Astrocyte of the cerebellum (primary cell): ENCODE measurements around the gene MINDY1.

Source experiments
- DNase-seq: peaks from one replicate; pipeline ENCODE4 v3.0.0-alpha.2; 2011; ENCODE audit warnings: low read depth
- H3K4me3 ChIP-seq: 2 replicates; pipeline ENCODE4 v1.5.1; 2011; ENCODE audit warnings: mild to moderate bottlenecking, low read depth, low read length, moderate library complexity
- CTCF ChIP-seq: IDR thresholded peaks from 2 replicates; pipeline ENCODE4 v1.5.1; 2012; ENCODE audit warnings: low read length, low read depth, moderate library complexity, mild to moderate bottlenecking; ENCODE audit errors: missing control alignments
- in situ Hi-C: cut with HindIII; loops from 2 replicates; pipeline ENCODE4 v1.10.0; 2017; ENCODE audit warnings: low sequenced_read_pairs

The MINDY1 gene

GRCh38 chr1:150971583-150972416, 34.9 kb downstream of the MINDY1 start:
- in situ Hi-C loops: no loop called here
- no peak for TF ChIP-seq CTCF
- H3K4me3 ChIP-seq: peak overlapping the region; percentile 80
- DNase-seq: no peak

- peak overlapping the region; percentile 80 for H3K4me3 ChIP-seq
- TF ChIP-seq CTCF: no peak
- no peak for DNase-seq
- in situ Hi-C loops: no loop called here
Observed at GRCh38 chr1:150970808-150971582, 35.7 kb downstream of the MINDY1 start.

- DNase-seq: no peak
- TF ChIP-seq CTCF: no peak
- no peak overlapping the region for H3K4me3 ChIP-seq
- in situ Hi-C loops: no loop called here
Observed at GRCh38 chr1:150969626-150970025, 37.1 kb downstream of the MINDY1 start.

GRCh38 chr1:150968491-150968890, 38.2 kb downstream of the MINDY1 start:
- in situ Hi-C loops: no loop called here
- no peak overlapping the region for H3K4me3 ChIP-seq
- DNase-seq: no peak
- TF ChIP-seq CTCF: no peak

GRCh38 chr1:150967936-150968335, 38.8 kb downstream of the MINDY1 start:
- TF ChIP-seq CTCF: no peak
- no peak for DNase-seq
- H3K4me3 ChIP-seq: no peak overlapping the region
- in situ Hi-C loops: no loop called here

GRCh38 chr1:150966011-150966410, 40.7 kb downstream of the MINDY1 start:
- in situ Hi-C loops: no loop called here
- H3K4me3 ChIP-seq: no peak overlapping the region
- DNase-seq: no peak

More at GRCh38 chr1:150966011-150966410, 40.7 kb downstream of the MINDY1 start:
- no peak for TF ChIP-seq CTCF
